Neural cell (in vitro differentiated cells): Measurements from ENCODE around the gene ADGRD1. TPM values are rescaled to one million over a fixed set of nuclear protein-coding genes. Genes with fewer than 3 reads are reported as not detected.

ENCODE experiments used
- H2AFZ ChIP-seq: fragments of 200-600, 300-800 bp; sonication (generic), shearing (Covaris generic); 2 replicates; pipeline ENCODE4 v1.6.0; 2014; ENCODE audit warnings: low read depth, mild to moderate bottlenecking, antibody characterized with exemption, low read length, moderate library complexity
- H3F3A ChIP-seq: fragments of 200-600 bp; shearing (Covaris generic); 2 replicates; pipeline ENCODE4 v1.6.1; 2016; ENCODE audit warnings: mild to moderate bottlenecking, moderate library complexity, mixed read lengths, antibody characterized with exemption, low read length; ENCODE audit not compliant: insufficient read depth, poor library complexity, severe bottlenecking
- H3K27ac ChIP-seq: fragments of 200-600, 300-800 bp; sonication (generic), shearing (Covaris generic); 2 replicates; pipeline ENCODE4 v1.5.1; 2014; ENCODE audit warnings: mild to moderate bottlenecking, low read length, moderate library complexity
- H3K27me3 ChIP-seq: fragments of 300-800, 200-600 bp; sonication (generic), shearing (Covaris generic); 2 replicates; pipeline ENCODE4 v1.6.0; 2014; ENCODE audit warnings: mild to moderate bottlenecking, low read depth, low read length, moderate library complexity; ENCODE audit not compliant: insufficient read depth
- H3K36me3 ChIP-seq: fragments of 300-800, 200-600 bp; sonication (generic), shearing (Covaris generic); 2 replicates; pipeline ENCODE4 v1.5.1; 2014; ENCODE audit warnings: mild to moderate bottlenecking, antibody characterized with exemption, low read length, moderate library complexity; ENCODE audit not compliant: insufficient read depth
- H3K4me2 ChIP-seq: fragments of 300-800, 200-600 bp; sonication (generic), shearing (Covaris generic); 2 replicates; pipeline ENCODE4 v1.6.0; 2014; ENCODE audit warnings: mild to moderate bottlenecking, low read length
- H3K4me3 ChIP-seq: fragments of 300-800, 200-600 bp; sonication (generic), shearing (Covaris generic); 2 replicates; pipeline ENCODE4 v1.5.1; 2014; ENCODE audit warnings: mild to moderate bottlenecking, low read length, moderate library complexity
- H3K79me2 ChIP-seq: fragments of 200-600 bp; shearing (Covaris generic); replicated peaks from 2 replicates; pipeline ENCODE4 v1.6.0; 2014; ENCODE audit warnings: mild to moderate bottlenecking, low read length, moderate library complexity; ENCODE audit not compliant: insufficient read depth
- H3K9ac ChIP-seq: fragments of 300-800, 200-600 bp; sonication (generic), shearing (Covaris generic); 2 replicates; pipeline ENCODE4 v1.6.1; 2016; ENCODE audit warnings: mild to moderate bottlenecking, low read length, mixed read lengths
- H3K9me2 ChIP-seq: fragments of 200-600 bp; shearing (Covaris generic); 2 replicates; pipeline ENCODE4 v1.6.1; 2016; ENCODE audit warnings: mild to moderate bottlenecking, low read length, mixed read lengths; ENCODE audit not compliant: insufficient read depth
- H3K9me3 ChIP-seq: fragments of 200-600, 300-800 bp; sonication (generic), shearing (Covaris generic); 2 replicates; pipeline ENCODE4 v1.6.1; 2016; ENCODE audit warnings: mild to moderate bottlenecking, mixed run types, low read length, moderate library complexity, mixed read lengths
- H4K20me1 ChIP-seq: fragments of 200-600 bp; shearing (Covaris generic); 2 replicates; pipeline ENCODE4 v1.6.1; 2016; ENCODE audit warnings: mild to moderate bottlenecking, mixed run types; ENCODE audit not compliant: insufficient read depth
- CTCF ChIP-seq: fragments of 450-650 bp; IDR thresholded peaks from 2 replicates; pipeline ENCODE4 v1.5.1; 2014; ENCODE audit warnings: antibody characterized with exemption, mild to moderate bottlenecking, moderate library complexity; ENCODE audit not compliant: poor library complexity, severe bottlenecking
- EP300 ChIP-seq: fragments of 450-650 bp; conservative IDR thresholded peaks from 2 replicates; pipeline ENCODE4 v1.6.1; 2014; ENCODE audit warnings: antibody characterized with exemption, mild to moderate bottlenecking, moderate library complexity; ENCODE audit not compliant: poor library complexity, severe bottlenecking
- EZH2 ChIP-seq: fragments of 200-600, 300-800 bp; shearing (Covaris generic), sonication (generic); IDR thresholded peaks from 2 replicates; pipeline ENCODE4 v1.6.1; 2014; ENCODE audit warnings: antibody characterized with exemption, low read length, borderline replicate concordance, mild to moderate bottlenecking; ENCODE audit not compliant: insufficient read depth, poor library complexity, severe bottlenecking
- MXI1 ChIP-seq: fragments of 450-650 bp; conservative IDR thresholded peaks from 2 replicates; pipeline ENCODE4 v1.6.1; 2014; ENCODE audit warnings: antibody characterized with exemption, mild to moderate bottlenecking; ENCODE audit not compliant: poor library complexity, severe bottlenecking
- POLR2AphosphoS5 ChIP-seq: IDR thresholded peaks from 2 replicates; pipeline ENCODE4 v1.6.1; 2012
- RAD21 ChIP-seq: fragments of 450-650 bp; conservative IDR thresholded peaks from 2 replicates; pipeline ENCODE4 v1.6.1; 2014; ENCODE audit warnings: antibody characterized with exemption, mild to moderate bottlenecking, moderate library complexity
- REST ChIP-seq: IDR thresholded peaks from 2 replicates; pipeline ENCODE4 v1.6.1; 2012; ENCODE audit warnings: borderline replicate concordance
- SMC3 ChIP-seq: fragments of 450-650 bp; conservative IDR thresholded peaks from 2 replicates; pipeline ENCODE4 v1.6.1; 2014; ENCODE audit warnings: antibody characterized with exemption, mild to moderate bottlenecking, moderate library complexity; ENCODE audit not compliant: poor library complexity
- TAF1 ChIP-seq: IDR thresholded peaks from 2 replicates; pipeline ENCODE4 v1.6.1; 2012; ENCODE audit warnings: low read depth
- polyA plus RNA-seq: library from polyadenylated mRNA; depleted of rRNA; stranded (reverse); fragments of >200 nt; gene quantifications from 2 replicates; pipeline ENCODE4 v1.2.3, GENCODE V29; 2014

Gene ADGRD1
- polyA plus RNA-seq, 1 donor from 2014 or later = 1.7 TPM

DNA sequence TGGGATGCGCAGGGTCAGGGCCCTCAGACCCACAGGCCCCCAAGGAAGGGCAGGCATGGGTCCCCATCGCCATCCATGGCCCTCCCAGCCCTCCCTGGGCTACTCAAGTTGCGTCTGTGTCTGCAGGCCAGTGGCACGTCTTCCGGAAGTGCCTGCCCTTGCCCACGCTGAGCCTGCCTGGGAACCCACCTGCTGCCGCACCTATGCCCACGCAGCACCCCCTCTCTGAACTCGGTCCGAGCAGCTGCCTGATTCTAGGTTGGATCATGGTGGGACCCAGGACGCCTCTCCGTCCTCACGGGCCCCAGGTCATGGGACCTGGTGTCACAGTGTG lies 182.8 kb downstream of the ADGRD1 start:
- H3K9ac ChIP-seq = peak overlapping the region; percentile 36
- no peaks in the 10 kb centered on the region for H3K36me3 ChIP-seq
- no peaks in the 10 kb centered on the region for H3K27me3 ChIP-seq
- H3K79me2 ChIP-seq = no peaks in the 10 kb centered on the region
- H3K9me2 ChIP-seq = no peaks in the 10 kb centered on the region
- H3K4me3 ChIP-seq = no peak overlapping the region
- H2AFZ ChIP-seq = no peak overlapping the region
- H3K9me3 ChIP-seq = no peaks in the 10 kb centered on the region
- peak overlapping the region; percentile 16 for H3K27ac ChIP-seq
- no peak overlapping the region for H3K4me2 ChIP-seq
- no peaks in the 10 kb centered on the region for H4K20me1 ChIP-seq
- TF ChIP-seq POLR2AphosphoS5 (no peak), REST (no peak), SMC3 (no peak), EZH2 (no peak), CTCF (no peak), EP300 (no peak), MXI1 (no peak), RAD21 (no peak), TAF1 (no peak)
- H3F3A ChIP-seq = no peaks in the 10 kb centered on the region

DNA sequence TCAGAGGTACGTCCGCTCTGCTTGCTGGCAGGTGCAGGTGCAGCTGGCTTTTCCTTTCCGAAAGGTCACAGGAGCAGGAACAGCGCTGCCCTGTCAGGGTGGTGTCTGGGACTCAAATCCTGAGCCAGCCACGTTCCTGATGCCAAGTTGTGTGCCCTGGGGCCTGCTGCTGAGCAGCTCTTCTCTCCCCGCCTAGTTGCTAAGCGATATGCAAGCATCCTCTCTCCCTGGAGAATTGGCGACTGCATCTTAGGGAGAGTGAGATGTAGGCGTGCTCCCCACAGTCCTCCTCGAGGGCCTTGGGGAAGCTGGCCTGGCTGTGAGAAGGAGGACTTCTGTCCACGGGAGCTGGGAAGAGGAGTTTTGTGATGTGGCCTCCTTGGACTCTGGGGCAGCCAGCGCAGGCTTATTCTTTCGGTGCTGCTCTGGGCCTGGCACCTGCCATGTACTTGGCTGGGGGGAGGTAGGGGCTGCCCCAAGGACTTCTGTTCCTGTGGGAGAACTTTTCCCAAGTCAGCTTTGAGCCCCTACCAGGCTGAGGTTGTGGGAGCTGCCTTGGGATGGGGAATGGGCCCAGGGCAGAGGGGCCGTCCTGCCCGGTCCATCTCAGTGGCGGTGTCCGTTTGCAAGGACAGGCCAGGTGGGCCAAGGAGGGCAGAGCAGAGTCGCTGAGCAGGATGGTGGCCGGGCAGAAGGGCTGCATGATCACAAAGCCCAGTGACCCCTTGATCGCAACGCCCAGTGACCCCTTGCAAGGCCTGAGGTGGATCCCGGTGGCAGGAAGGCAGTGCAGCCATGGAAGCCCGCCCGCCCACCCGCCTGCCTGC lies 183.5 kb downstream of the ADGRD1 start:
- Histone ChIP-seq H3K9me2 (no peaks in the 10 kb centered on the region), H4K20me1 (no peaks in the 10 kb centered on the region), H3K36me3 (no peaks in the 10 kb centered on the region), H3K4me2 (no peak overlapping the region), H3K27ac (peak overlapping the region; percentile 16), H3F3A (no peaks in the 10 kb centered on the region), H3K9me3 (no peaks in the 10 kb centered on the region), H3K4me3 (no peak overlapping the region), H3K9ac (peak overlapping the region; percentile 36), H3K79me2 (no peaks in the 10 kb centered on the region), H3K27me3 (no peaks in the 10 kb centered on the region), H2AFZ (no peak overlapping the region)
- TF ChIP-seq TAF1 (no peak), POLR2AphosphoS5 (peak; percentile 23), REST (no peak), CTCF (no peak), SMC3 (no peak), MXI1 (no peak)
